ENCODE results near the gene GABRB1.

GABRB1 gene

DNA sequence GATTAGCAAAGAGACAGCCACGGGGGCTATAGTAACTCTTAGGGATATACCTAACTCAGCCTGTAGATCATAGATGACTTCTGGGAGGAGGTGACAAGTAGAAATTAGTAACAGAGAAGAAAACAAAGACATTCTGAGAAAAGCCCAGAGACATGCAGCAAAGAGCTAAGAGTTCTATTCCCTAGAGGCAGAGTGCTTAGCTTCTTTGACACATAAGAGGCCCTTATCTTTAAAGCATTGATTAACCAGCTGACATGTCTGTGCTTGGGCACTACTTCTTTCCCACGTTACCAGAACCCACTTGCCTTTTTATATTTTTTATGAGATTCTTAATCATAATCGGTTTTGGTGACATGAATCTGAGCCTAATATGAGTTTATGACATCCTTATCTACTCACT, 179.5 kb downstream of the GABRB1 start:
- Histone ChIP-seq H3K27me3 (ENCODE audit: insufficient read depth, low read length) (no peaks in the 10 kb centered on the region), H3K4me3 (ENCODE audit: low read length) (no peak overlapping the region), H3K9ac (ENCODE audit: low read depth, low read length) (no peak overlapping the region), H3K9me3 (ENCODE audit: insufficient read depth, low read depth, low read length) (no peaks in the 10 kb centered on the region), H3K4me1 (ENCODE audit: insufficient read depth, low read length) (peaks cover 13% of the 10 kb centered on the region), H3K27ac (ENCODE audit: low read depth, low read length) (no peak overlapping the region), H3K36me3 (ENCODE audit: insufficient read depth, low read length) (no peaks in the 10 kb centered on the region)
- 85% methylated on average over 3 of the region's 3 CpGs for WGBS

DNA sequence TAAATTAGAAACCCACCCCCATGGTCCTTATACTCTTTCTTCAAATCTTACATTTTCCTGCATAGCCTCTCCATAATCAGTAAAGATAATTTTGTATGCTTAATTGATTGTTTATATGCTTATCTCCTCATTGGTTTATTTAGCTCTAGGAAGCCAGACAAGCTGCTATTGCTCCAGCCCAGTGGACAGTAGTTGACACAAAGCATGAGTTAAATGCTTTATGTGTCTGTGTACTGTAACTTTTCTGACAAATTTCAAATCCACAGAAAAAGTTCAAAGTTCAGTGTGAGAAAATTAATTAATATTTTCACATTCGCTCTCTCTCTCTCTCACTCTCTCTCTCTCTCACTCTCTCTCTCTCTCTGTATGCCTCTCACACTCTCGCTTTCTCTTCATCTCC, 181.7 kb downstream of the GABRB1 start:
- WGBS = 100% methylated on average over 2 of the region's 2 CpGs
- Histone ChIP-seq H3K9me3 (ENCODE audit: insufficient read depth, low read depth, low read length) (no peaks in the 10 kb centered on the region), H3K9ac (ENCODE audit: low read depth, low read length) (no peak overlapping the region), H3K27me3 (ENCODE audit: insufficient read depth, low read length) (no peaks in the 10 kb centered on the region), H3K4me1 (ENCODE audit: insufficient read depth, low read length) (no peaks in the 10 kb centered on the region; the same call in 1 of the 2 replicates), H3K27ac (ENCODE audit: low read depth, low read length) (no peak overlapping the region), H3K36me3 (ENCODE audit: insufficient read depth, low read length) (no peaks in the 10 kb centered on the region), H3K4me3 (ENCODE audit: low read length) (no peak overlapping the region)

DNA sequence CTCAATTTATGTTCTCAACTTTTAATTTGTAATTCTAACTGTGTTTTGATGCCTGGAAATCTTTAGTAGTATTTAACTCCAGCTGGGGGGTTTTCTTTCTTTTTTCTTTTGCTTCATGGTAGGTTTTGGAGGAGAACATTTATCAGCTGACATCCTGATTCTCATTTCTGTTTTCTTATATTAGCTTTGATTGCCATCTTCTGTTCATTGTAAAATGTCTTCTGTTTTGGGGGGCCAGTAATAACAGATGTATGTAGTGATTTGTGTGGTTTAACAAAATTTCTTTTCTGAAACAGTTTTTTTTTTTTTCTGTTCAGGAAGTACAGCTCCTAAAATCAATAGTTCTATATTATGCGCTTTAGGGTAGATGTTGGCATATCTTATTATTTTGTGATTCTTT, 182.2 kb downstream of the GABRB1 start:
- Histone ChIP-seq H3K27me3 (ENCODE audit: insufficient read depth, low read length) (no peaks in the 10 kb centered on the region), H3K36me3 (ENCODE audit: insufficient read depth, low read length) (no peaks in the 10 kb centered on the region), H3K9me3 (ENCODE audit: insufficient read depth, low read depth, low read length) (no peaks in the 10 kb centered on the region), H3K4me3 (ENCODE audit: low read length) (no peak overlapping the region), H3K27ac (ENCODE audit: low read depth, low read length) (no peak overlapping the region), H3K4me1 (ENCODE audit: insufficient read depth, low read length) (no peaks in the 10 kb centered on the region), H3K9ac (ENCODE audit: low read depth, low read length) (no peak overlapping the region)
- WGBS = no CpG with 5 or more reads among the region's 1 CpG

DNA sequence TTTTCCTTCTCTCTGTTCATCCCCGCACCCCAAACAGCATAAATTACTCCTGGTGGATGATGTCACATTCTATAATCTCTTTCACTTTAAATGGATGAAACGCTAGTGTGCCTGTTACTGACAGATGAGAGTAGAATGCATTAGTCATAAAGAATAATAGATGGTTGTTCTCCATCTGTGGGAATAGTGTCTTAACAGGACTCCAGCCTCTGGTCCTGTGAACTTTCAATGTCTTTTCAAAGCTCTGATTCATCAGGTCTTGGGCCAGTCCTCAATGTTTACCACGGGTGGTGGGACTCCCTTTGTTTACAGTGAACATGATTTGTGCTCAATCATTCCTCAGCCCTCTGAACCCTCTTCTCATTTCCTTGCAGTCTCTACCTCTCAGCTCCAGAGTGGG, 182.6 kb downstream of the GABRB1 start:
- H3K9ac ChIP-seq (ENCODE audit: low read depth, low read length) = no peak overlapping the region
- no peaks in the 10 kb centered on the region for H3K27me3 ChIP-seq (ENCODE audit: insufficient read depth, low read length)
- H3K9me3 ChIP-seq (ENCODE audit: insufficient read depth, low read depth, low read length) = no peaks in the 10 kb centered on the region
- H3K4me3 ChIP-seq (ENCODE audit: low read length) = no peak overlapping the region
- no peaks in the 10 kb centered on the region for H3K4me1 ChIP-seq (ENCODE audit: insufficient read depth, low read length)
- 90% methylated on average over 2 of the region's 3 CpGs for WGBS
- H3K27ac ChIP-seq (ENCODE audit: low read depth, low read length) = no peak overlapping the region
- no peaks in the 10 kb centered on the region for H3K36me3 ChIP-seq (ENCODE audit: insufficient read depth, low read length)

DNA sequence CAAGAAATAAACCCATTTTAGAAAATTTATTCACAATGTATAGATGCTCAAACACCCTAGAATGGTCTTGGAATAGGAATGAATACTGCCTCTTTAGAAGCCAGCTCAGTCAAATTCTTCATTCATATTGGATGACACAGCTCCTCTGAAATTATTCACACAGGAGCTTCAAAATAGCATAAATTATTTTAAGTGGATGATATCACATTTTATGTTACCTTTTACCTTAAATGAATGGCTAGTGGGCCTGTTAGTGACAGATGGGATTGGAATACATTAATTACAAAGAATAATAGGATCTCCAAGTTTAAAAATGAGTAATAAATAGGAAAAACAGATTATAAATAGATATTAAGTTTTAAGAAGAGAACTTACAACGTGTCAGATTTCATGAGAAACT, 184.4 kb downstream of the GABRB1 start:
- Histone ChIP-seq H3K27ac (ENCODE audit: low read depth, low read length) (no peak overlapping the region), H3K27me3 (ENCODE audit: insufficient read depth, low read length) (no peaks in the 10 kb centered on the region), H3K36me3 (ENCODE audit: insufficient read depth, low read length) (no peaks in the 10 kb centered on the region), H3K4me3 (ENCODE audit: low read length) (no peak overlapping the region), H3K4me1 (ENCODE audit: insufficient read depth, low read length) (no peaks in the 10 kb centered on the region), H3K9ac (ENCODE audit: low read depth, low read length) (no peak overlapping the region), H3K9me3 (ENCODE audit: insufficient read depth, low read depth, low read length) (no peaks in the 10 kb centered on the region)
- WGBS = 40% methylated on average over 1 of the region's 1 CpG

DNA sequence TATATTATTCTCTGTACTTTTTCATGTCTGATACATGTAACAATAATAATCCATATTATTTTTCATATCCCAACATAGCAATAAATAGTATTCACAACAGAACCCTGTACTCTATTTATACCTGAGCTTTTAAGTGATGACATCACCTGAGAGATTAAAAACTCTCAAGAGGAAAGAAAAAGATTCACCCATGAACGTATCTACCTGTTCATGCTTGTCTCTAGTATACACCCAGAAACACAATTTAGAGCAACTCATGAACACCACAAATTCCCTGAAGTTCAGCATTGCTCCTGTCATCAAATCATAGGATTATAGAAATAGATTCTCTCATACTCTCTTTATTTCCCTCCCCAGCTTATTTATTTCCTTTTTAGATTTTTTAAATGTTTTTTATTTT, 185.9 kb downstream of the GABRB1 start:
- H3K9me3 ChIP-seq (ENCODE audit: insufficient read depth, low read depth, low read length) = no peaks in the 10 kb centered on the region
- no peaks in the 10 kb centered on the region for H3K4me1 ChIP-seq (ENCODE audit: insufficient read depth, low read length)
- no peak overlapping the region for H3K4me3 ChIP-seq (ENCODE audit: low read length)
- no peak overlapping the region for H3K27ac ChIP-seq (ENCODE audit: low read depth, low read length)
- 100% methylated on average over 1 of the region's 1 CpG for WGBS
- no peaks in the 10 kb centered on the region for H3K27me3 ChIP-seq (ENCODE audit: insufficient read depth, low read length)
- H3K36me3 ChIP-seq (ENCODE audit: insufficient read depth, low read length) = no peaks in the 10 kb centered on the region
- no peak overlapping the region for H3K9ac ChIP-seq (ENCODE audit: low read depth, low read length)

DNA sequence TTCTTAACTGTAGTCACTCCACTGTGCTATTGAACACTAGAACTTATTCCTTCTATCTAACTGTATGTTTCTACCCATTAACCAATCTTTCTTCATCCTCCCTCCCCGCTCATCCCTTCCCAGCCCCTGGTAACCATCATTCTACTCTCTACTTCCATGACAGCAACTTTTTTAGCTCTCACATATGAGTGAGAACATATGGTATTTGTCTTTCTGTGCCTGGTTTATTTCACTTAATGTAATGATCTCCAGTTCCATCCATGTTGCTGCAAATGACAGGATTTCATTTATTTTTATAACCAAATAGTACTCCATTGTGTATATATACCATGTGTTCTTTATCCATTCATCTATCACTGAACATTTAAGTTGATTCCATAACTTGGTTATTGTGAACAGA, 186.5 kb downstream of the GABRB1 start:
- H3K9me3 ChIP-seq (ENCODE audit: insufficient read depth, low read depth, low read length) = no peaks in the 10 kb centered on the region

DNA sequence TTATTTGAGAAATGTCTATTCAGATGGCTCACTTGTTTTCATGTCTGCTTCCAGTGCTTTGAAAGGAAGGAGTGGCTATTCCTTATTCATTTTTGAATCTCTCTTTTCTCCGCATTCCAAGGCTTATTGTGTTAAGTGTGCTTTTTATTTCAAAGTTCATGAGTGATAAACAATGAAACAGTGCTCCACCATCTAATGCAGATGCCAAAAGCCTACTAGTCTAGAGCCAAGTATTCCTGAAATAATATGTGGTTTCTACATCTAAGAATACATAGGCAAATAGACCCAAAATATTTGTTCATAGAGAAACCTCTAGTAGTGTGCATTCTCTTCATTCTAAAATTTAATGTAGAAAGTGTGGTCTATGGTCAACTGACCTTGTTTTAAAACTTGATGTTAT, 187.3 kb downstream of the GABRB1 start:
- Histone ChIP-seq H3K9ac (ENCODE audit: low read depth, low read length) (no peak overlapping the region), H3K27me3 (ENCODE audit: insufficient read depth, low read length) (no peaks in the 10 kb centered on the region), H3K4me3 (ENCODE audit: low read length) (no peak overlapping the region), H3K36me3 (ENCODE audit: insufficient read depth, low read length) (no peaks in the 10 kb centered on the region), H3K4me1 (ENCODE audit: insufficient read depth, low read length) (no peaks in the 10 kb centered on the region), H3K27ac (ENCODE audit: low read depth, low read length) (no peak overlapping the region), H3K9me3 (ENCODE audit: insufficient read depth, low read depth, low read length) (no peaks in the 10 kb centered on the region)
- WGBS = 100% methylated on average over 1 of the region's 1 CpG

More for the DNA sequence above, 186.5 kb downstream of the GABRB1 start:
- no peak overlapping the region for H3K27ac ChIP-seq (ENCODE audit: low read depth, low read length)
- 83% methylated on average over 1 of the region's 1 CpG for WGBS
- H3K9ac ChIP-seq (ENCODE audit: low read depth, low read length) = no peak overlapping the region
- H3K4me3 ChIP-seq (ENCODE audit: low read length) = no peak overlapping the region
- H3K4me1 ChIP-seq (ENCODE audit: insufficient read depth, low read length) = no peaks in the 10 kb centered on the region
- no peaks in the 10 kb centered on the region for H3K27me3 ChIP-seq (ENCODE audit: insufficient read depth, low read length)
- H3K36me3 ChIP-seq (ENCODE audit: insufficient read depth, low read length) = no peaks in the 10 kb centered on the region

DNA sequence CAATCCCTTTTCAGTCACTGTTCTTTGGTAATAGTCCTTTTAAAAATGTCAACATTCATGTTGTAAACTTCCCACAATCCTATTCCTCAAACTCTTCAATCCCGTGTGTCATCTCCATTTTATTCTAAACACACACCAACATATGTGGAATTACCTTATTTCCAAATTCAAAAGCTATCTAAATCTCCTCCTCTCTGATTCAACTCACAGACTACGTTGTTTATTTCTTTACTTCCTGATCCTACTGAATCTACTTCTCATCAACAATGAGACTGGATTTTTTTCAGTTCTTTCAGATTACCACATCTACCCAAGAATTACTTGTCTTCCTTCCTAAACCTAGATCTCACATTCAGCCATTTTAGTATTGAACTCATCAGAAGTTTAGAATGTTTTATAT, 188.2 kb downstream of the GABRB1 start:
- WGBS = 91% methylated on average over 2 of the region's 2 CpGs
- no peaks in the 10 kb centered on the region for H3K36me3 ChIP-seq (ENCODE audit: insufficient read depth, low read length)
- H3K4me3 ChIP-seq (ENCODE audit: low read length) = no peak overlapping the region
- no peaks in the 10 kb centered on the region for H3K4me1 ChIP-seq (ENCODE audit: insufficient read depth, low read length)
- H3K27ac ChIP-seq (ENCODE audit: low read depth, low read length) = no peak overlapping the region
- H3K27me3 ChIP-seq (ENCODE audit: insufficient read depth, low read length) = no peaks in the 10 kb centered on the region
- no peak overlapping the region for H3K9ac ChIP-seq (ENCODE audit: low read depth, low read length)
- no peaks in the 10 kb centered on the region for H3K9me3 ChIP-seq (ENCODE audit: insufficient read depth, low read depth, low read length)

DNA sequence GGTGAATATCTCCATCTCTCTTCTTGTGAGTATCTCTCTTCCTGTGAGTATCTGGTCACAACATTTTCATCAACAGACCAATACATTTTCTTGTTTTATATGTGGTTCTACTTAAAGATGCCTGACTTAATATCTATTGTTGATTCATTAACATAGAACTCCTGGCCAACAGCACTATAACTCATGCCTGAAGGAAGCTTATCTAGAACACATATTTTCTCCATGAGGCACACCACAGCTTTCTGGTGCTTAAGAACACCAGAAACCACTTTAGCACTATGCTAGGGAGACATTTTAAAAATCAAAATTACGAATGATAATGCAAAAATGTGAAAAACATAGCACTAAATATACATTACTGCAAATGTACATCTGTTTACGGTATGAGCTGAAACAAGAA, 190.4 kb downstream of the GABRB1 start:
- H3K9ac ChIP-seq (ENCODE audit: low read depth, low read length) = no peak overlapping the region
- 45% methylated on average over 2 of the region's 2 CpGs for WGBS

DNA sequence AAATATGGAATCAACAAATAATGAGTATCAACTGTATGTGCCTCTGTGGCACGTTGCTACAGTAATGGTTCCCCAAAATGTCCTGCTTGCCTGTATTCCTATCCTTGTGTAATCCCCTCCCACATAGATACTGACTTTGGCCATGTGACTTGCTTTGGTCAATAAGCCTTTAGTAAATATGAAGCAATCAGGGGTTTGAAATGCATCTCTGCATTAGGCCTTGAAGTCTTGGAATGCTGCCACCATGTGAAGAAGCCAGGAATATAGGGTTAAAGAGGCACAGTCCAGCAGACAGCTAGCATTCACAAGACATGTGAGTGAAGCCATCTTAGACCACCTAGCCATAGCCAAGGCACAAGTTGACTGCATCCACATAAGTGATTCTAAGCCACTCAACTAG, 190.9 kb downstream of the GABRB1 start:
- Histone ChIP-seq H3K27me3 (ENCODE audit: insufficient read depth, low read length) (no peaks in the 10 kb centered on the region), H3K9me3 (ENCODE audit: insufficient read depth, low read depth, low read length) (no peaks in the 10 kb centered on the region), H3K27ac (ENCODE audit: low read depth, low read length) (no peak overlapping the region), H3K4me3 (ENCODE audit: low read length) (no peak overlapping the region), H3K9ac (ENCODE audit: low read depth, low read length) (no peak overlapping the region), H3K36me3 (ENCODE audit: insufficient read depth, low read length) (no peaks in the 10 kb centered on the region), H3K4me1 (ENCODE audit: insufficient read depth, low read length) (no peaks in the 10 kb centered on the region)
- WGBS = 90% methylated on average over 1 of the region's 1 CpG

More for the DNA sequence above, 190.4 kb downstream of the GABRB1 start:
- Histone ChIP-seq H3K9me3 (ENCODE audit: insufficient read depth, low read depth, low read length) (no peaks in the 10 kb centered on the region), H3K36me3 (ENCODE audit: insufficient read depth, low read length) (no peaks in the 10 kb centered on the region), H3K27ac (ENCODE audit: low read depth, low read length) (no peak overlapping the region), H3K4me3 (ENCODE audit: low read length) (no peak overlapping the region), H3K4me1 (ENCODE audit: insufficient read depth, low read length) (no peaks in the 10 kb centered on the region), H3K27me3 (ENCODE audit: insufficient read depth, low read length) (no peaks in the 10 kb centered on the region)

DNA sequence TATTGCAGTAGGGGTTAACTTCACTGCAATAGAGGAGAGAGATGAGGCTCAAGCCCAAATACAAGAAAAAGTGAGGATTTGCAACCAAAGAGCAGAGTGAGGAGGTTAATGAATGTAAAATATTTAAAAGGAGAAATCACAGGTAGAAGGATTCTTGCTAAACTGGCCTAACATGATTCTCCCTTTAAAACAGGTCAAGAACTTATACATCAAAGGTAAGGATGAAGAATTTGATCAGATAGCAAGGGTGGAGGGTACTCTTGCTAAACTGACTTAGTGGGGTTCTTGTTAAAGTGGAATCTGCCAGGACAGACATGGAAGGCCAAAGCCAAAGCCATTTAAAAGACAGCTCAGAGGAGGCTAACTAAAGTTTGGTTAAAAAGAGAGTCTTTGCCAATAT, 193.0 kb downstream of the GABRB1 start:
- no peaks in the 10 kb centered on the region for H3K4me1 ChIP-seq (ENCODE audit: insufficient read depth, low read length)
- no peaks in the 10 kb centered on the region for H3K9me3 ChIP-seq (ENCODE audit: insufficient read depth, low read depth, low read length)
- H3K36me3 ChIP-seq (ENCODE audit: insufficient read depth, low read length) = no peaks in the 10 kb centered on the region
- H3K27me3 ChIP-seq (ENCODE audit: insufficient read depth, low read length) = no peaks in the 10 kb centered on the region
- H3K27ac ChIP-seq (ENCODE audit: low read depth, low read length) = no peak overlapping the region
- no peak overlapping the region for H3K4me3 ChIP-seq (ENCODE audit: low read length)
- no peak overlapping the region for H3K9ac ChIP-seq (ENCODE audit: low read depth, low read length)
